ENCODE data around the gene CCDC122.
"Not testable (repeated sequence)": the region's sequence is repeated elsewhere in the genome, so short reads cannot be mapped to it uniquely, and the experiment has no call there.

CCDC122 gene

GRCh38 chr13:43877326-43877725 lies 2.2 kb downstream of the CCDC122 start:
- DNase-seq (ENCODE audit: low read depth in 2 of 2), result no peak

- DNase-seq (ENCODE audit: low read depth in 2 of 2), result no peak
These were observed 3.2 kb downstream of the CCDC122 start for GRCh38 chr13:43876366-43876765.

- DNase-seq (ENCODE audit: low read depth in 2 of 2), result no peak
These were observed 4.9 kb downstream of the CCDC122 start for GRCh38 chr13:43874504-43875092.

GRCh38 chr13:43872181-43872580 lies 7.4 kb downstream of the CCDC122 start:
- DNase-seq (ENCODE audit: low read depth in 2 of 2), result no peak

- no peak for DNase-seq (ENCODE audit: low read depth in 2 of 2)
These were observed 13.6 kb downstream of the CCDC122 start for GRCh38 chr13:43865892-43866291.

- no peak for DNase-seq (ENCODE audit: low read depth in 2 of 2)
These were observed 14.6 kb downstream of the CCDC122 start for GRCh38 chr13:43864921-43865320.

GRCh38 chr13:43861863-43862262 lies 17.7 kb downstream of the CCDC122 start:
- DNase-seq (ENCODE audit: low read depth in 2 of 2), result no peak

GRCh38 chr13:43852923-43853404 lies 26.6 kb downstream of the CCDC122 start:
- no peak for DNase-seq (ENCODE audit: low read depth in 2 of 2)

- no peak for DNase-seq (ENCODE audit: low read depth in 2 of 2)
These were observed 28.7 kb downstream of the CCDC122 start for GRCh38 chr13:43850873-43851272.

- DNase-seq (ENCODE audit: low read depth in 2 of 2), result no peak
These were observed 31.4 kb downstream of the CCDC122 start for GRCh38 chr13:43848001-43848649.

GRCh38 chr13:43846496-43847158 lies 32.9 kb downstream of the CCDC122 start:
- DNase-seq (ENCODE audit: low read depth in 2 of 2), result no peak

GRCh38 chr13:43838909-43839308 lies 40.6 kb downstream of the CCDC122 start:
- DNase-seq (ENCODE audit: low read depth in 2 of 2), result no peak

GRCh38 chr13:43835701-43836100 lies 43.8 kb downstream of the CCDC122 start:
- DNase-seq (ENCODE audit: low read depth in 2 of 2), result no peak

GRCh38 chr13:43831088-43831487 lies 48.5 kb downstream of the CCDC122 start:
- no peak for DNase-seq (ENCODE audit: low read depth in 2 of 2)

GRCh38 chr13:43830497-43830881 lies 49.1 kb downstream of the CCDC122 start:
- DNase-seq (ENCODE audit: low read depth in 2 of 2), result no peak

- not testable (repeated sequence) for DNase-seq (ENCODE audit: low read depth in 2 of 2)
These were observed 54.9 kb downstream of the CCDC122 start for GRCh38 chr13:43824656-43825055.

GRCh38 chr13:43822969-43823368 lies 56.6 kb downstream of the CCDC122 start:
- DNase-seq (ENCODE audit: low read depth in 2 of 2), result no peak

- no peak for DNase-seq (ENCODE audit: low read depth in 2 of 2)
These were observed 63.1 kb downstream of the CCDC122 start for GRCh38 chr13:43816401-43816889.

GRCh38 chr13:43815204-43815603 lies 64.3 kb downstream of the CCDC122 start:
- DNase-seq (ENCODE audit: low read depth in 2 of 2), result no peak

- no peak for DNase-seq (ENCODE audit: low read depth in 2 of 2)
These were observed 70.9 kb downstream of the CCDC122 start for GRCh38 chr13:43808676-43809075.

- DNase-seq (ENCODE audit: low read depth in 2 of 2), result no peak
These were observed 73.8 kb downstream of the CCDC122 start for GRCh38 chr13:43805681-43806128.

GRCh38 chr13:43805071-43805468 lies 74.5 kb downstream of the CCDC122 start:
- no peak for DNase-seq (ENCODE audit: low read depth in 2 of 2)

Measured in stimulated activated CD8-positive, alpha-beta memory T cell treated with anti-CD3 and anti-CD28 coated beads, Interleukin-7, amount 100 ng/mL, for 4 hours (primary cell).